Lung microvascular endothelial cell (primary cell): Measurements from ENCODE around the gene ECHS1. TPM values are rescaled to one million over a fixed set of nuclear protein-coding genes. Genes with fewer than 3 reads are reported as not detected.
"Not testable (repeated sequence)": the region's sequence is repeated elsewhere in the genome, so short reads cannot be mapped to it uniquely, and the experiment has no call there.

ENCODE experiments used
- DNase-seq, 2 donors: peaks; one replicate each; pipeline versions ENCODE4 v3.0.0 to v3.0.0-alpha.2; 2010; ENCODE audit warnings: low read depth in 2 of 2
- total RNA-seq: library from RNA; depleted of rRNA; stranded (reverse); fragments of >200 nt; gene quantifications from 2 replicates; pipeline ENCODE4 v1.2.1, GENCODE V29; 2014

The ECHS1 gene
- total RNA-seq, 1 donor from 2014 or later: 58.1 TPM

GRCh38 chr10:133378251-133379096, 5.3 kb upstream of the ECHS1 start:
- DNase-seq: peak; percentile 50 to 60

DNA sequence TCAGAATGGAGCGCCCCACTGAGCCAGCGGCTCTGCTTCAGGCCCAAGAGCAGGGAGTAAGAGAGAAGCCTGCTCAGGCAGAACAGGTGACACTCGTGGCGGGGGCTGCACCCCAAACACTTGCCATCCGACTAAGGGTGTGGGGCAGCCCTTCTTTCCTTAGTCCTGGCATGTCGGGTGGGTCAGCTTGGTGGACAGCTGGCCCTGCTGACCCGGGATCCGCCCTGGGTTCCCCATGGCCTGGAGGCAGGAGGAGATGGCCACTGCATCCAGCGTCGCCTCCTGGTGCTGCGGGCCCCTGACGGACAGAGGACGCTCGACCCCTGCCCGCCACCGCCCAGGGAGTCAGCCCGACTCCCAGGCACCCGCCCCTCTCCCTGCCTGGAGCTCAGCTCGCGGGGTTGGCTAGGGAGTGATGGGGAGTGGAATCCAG, 4.7 kb upstream of the ECHS1 start:
- DNase-seq: no peak

GRCh38 chr10:133377025-133377817, 4.1 kb upstream of the ECHS1 start:
- no peak for DNase-seq

DNA sequence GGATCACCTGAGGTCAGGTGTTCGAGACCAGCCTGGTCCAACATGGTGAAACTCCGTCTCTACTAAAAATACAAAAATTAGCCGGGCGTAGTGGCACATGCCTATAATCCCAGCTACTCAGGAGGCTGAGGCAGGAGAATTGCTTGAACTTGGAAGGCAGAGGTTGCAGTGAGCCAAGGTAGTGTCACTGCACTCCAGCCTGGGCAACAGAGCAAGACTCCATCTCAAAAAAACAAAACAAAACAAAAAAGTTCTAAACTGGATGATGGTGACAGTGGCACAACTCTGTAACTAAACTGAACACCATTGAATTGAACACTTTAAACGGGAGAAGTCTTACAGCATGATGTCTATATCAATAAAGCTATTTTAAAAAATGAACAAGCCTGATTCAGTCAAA, 3.0 kb upstream of the ECHS1 start:
- DNase-seq: not testable (repeated sequence)

GRCh38 chr10:133375357-133376115, 2.4 kb upstream of the ECHS1 start:
- peak in 1 of 2 donors; percentile 86 for DNase-seq

- DNase-seq: no peak
These were observed 647 bp downstream of the ECHS1 start for GRCh38 chr10:133372507-133372906.

DNA sequence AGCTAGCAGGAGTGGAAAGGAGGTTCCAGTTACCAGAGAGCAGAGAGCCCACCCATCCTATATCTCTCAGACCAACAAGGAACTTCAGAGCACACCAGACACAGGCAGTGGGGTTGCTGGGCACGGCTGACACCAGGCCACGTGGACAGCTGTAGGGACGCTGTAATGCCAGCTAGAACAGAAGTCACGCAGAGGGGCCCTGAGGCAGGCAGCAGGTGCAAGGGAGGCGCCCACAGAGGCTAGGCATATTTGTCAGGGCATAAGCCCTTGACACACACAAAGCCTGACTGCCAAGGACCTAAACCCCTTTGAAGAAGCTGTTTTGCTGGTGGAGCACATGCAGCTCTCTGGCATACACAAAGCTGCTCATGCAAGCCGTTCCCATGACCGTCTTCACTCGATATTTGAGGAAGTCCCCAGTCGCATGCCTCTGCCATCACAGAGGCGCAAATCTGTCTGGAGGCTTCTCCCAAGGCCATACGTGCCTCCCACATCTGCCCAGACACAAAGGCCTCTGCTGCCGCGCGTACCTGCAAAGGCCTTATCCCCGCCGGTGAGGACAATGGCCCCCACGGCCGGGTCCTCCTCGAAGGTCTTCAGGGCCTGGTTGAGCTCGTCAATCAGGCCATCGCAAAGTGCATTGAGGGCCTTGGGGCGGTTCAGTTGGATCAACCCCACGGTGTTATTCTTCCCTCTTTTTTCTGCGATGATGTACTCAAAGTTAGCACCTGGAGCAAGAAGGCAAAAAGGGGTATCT, 2.9 kb downstream of the ECHS1 start:
- DNase-seq: no peak

DNA sequence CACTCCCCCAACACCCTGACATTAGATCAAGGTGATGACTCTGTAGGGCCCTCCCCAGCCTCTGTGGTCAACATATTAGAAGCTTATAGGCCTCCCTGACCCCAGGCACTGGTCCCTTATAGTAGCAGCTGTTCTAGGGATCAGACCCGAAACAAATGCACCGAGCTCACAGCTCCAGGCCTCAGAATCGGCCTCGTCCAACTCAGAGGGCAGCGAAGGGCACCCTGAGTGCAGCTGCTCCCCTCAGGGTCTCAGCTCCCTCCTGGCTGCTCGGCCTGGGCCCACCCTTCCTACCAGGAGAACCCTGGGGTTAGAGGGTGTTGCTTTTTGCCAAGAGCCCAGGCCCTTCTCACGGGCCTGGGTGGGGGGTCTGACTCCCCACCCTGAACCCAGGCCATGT, 5.0 kb downstream of the ECHS1 start:
- DNase-seq: no peak

DNA sequence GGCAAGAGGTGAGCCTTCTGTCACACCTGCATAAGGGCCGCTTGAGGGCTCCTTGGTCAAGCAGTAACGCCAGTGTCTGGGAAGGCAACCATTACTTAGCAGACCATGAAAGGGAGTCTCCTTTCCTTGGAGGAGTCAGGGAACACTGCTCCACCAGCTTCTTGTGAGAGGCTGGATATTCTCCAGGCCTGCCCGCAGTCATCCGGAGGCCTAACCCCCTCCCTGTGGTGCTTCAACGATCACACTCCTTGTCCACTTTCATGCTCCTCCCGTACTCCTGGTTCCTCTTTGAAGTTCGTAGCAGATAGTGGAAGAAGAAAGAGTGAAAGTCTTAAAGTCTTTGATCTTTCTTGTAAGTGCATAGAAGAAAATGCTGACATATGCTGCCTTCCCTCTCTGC, 5.7 kb downstream of the ECHS1 start:
- DNase-seq: not testable (repeated sequence)

DNA sequence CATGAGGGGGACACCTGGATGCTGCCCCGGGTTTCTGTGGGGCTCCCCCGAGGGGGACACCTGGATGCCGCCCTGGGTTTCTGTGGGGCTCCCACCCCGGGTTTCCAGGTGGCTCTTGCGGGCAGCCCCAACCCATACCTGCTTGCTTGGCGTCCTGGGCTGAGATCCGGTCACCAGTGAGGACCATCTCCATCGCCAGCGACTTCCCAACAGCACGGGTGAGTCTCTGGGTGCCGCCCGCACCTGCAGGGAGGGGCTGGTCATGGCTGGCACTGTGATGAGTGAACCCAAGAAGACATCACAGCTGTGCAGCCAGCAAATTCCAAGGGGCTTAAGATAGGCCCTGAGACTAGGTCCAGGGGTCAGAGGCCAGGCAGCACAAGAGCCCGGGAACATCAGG, 6.4 kb downstream of the ECHS1 start:
- no peak for DNase-seq

DNA sequence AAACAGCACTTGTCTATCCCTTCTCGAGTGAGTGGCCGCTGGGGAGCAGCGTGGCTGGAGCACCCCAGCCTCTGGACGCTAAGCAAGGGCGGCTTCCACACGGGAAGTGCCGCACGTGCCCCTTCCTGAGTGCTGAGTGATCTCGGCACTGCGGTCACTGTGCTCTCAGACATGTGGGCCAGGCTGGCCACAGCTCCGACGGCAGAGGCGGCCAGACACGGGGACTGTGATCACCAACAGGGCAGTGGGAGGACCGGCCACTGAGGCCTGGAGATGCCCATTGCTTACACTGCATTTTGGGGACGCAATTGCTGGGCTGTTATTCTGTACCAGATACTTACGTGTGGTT, 7.0 kb downstream of the ECHS1 start:
- no peak for DNase-seq

DNA sequence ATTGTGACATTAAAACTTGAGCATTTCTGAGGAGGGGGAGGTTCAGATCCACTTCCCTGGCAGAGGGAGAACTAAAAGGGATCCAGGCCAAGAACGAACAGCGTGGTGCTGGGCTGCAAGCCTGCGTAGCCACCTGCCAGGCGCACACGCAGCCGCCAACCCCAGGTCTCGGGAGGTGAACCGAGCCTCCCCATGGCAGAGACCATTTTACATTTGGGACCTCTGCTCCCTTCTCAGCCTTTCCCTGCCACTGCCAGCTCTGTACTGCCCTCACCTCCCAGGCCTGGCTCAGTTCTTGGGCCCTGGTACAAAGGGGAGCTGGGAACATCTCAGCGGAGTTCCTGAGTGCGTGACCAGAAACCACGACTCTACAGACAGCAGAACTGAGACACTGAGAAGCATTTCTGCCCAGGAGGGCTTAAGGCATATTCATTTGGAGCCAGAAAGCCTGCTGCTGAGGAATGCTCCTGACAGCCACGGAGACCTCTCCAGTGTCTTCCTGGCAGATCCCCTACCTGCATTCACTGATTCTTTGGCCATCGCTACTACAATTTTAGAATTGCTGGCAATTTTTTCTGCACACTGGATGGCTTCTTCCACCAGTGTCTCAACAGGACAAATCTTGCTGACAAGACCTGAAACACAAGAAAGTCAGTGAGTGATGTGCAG, 7.6 kb downstream of the ECHS1 start:
- DNase-seq: no peak

GRCh38 chr10:133364645-133365431, 8.3 kb downstream of the ECHS1 start:
- no peak for DNase-seq

DNA sequence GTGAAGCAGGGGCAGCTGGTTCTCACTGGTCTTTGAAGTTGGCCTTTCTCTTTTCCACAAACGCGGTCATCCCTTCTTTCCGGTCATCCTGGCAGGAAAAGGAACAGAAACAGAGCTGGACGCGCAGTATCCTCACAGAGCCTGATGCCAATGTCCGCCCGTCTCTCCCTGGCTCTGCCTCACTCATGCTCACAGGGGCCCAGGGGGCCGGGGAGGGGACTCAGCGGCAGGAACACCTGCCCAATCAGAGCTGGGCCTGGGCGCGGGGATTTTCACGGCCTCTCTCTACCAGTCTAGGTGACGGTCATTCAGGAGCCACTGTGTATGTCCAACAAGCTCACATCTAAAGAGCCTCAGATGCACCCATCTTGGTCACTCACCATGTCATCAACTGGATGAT, 10.3 kb downstream of the ECHS1 start:
- DNase-seq: no peak

- no peak for DNase-seq
These were observed 11.2 kb downstream of the ECHS1 start for GRCh38 chr10:133361773-133362441.

- DNase-seq: no peak
These were observed 11.9 kb downstream of the ECHS1 start for GRCh38 chr10:133361227-133361626.

DNA sequence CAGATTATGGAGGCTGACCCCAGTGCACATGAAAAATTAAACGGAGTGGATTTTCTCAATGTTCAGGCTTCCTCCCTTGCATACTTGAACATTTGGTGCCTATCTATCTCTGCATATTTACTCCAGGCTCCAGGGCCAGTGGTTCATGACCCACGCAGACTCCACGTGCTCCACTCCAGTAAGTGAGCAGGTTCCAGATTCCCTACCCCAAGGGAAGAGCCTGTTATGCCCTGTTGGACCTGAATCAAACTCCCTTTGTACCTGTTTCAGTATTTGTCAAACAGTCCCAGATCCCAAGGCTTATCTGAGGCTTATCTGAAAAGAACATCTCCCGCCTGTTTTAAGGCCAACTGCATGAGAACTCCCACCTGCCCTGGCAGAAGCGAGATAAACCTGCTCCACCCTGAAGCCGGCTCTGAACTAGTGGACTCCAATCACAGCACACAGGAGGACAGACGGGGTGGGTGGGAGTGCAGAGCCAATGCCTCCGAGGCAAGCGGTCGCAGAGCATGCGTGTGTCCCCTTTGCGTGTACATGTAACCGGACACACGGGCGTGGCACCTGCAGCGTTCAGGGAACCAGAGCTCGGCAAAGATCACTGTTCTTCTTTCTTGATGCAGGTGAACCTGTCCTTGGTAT, 13.1 kb downstream of the ECHS1 start:
- no peak for DNase-seq

DNA sequence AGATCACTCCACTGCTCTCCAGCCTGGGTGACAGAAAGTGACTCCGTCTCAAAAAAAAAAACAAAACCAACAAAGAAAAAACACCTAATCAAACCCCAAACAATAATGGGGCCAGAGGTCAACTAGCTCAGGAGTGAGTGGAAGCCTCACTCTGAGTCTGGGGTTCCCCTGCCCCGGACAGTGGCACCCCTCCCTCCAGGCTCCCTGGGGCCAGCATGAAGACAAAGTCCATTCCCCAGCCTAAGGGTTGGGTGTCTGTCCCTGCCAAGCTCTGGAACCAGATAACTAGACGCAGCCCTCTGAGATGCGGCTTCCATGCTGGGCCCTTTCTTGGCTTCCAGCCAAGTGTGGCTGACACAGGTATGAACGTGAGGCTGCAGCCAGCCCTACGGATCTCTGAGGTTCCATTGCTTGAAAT, 13.6 kb downstream of the ECHS1 start:
- no peak for DNase-seq

- no peak for DNase-seq
These were observed 14.2 kb downstream of the ECHS1 start for GRCh38 chr10:133358925-133359310.
